A673 (cell line): ENCODE measurements around the gene GABRA6.

Experiments
- EZH2 ChIP-seq: fragments of 200-600 bp; sonication (generic); IDR thresholded peaks from 2 replicates; pipeline ENCODE4 v1.6.1; 2017; ENCODE audit warnings: borderline replicate concordance, low read depth, mild to moderate bottlenecking, mixed read lengths, antibody characterized with exemption, low read length; ENCODE audit not compliant: poor library complexity, severe bottlenecking
- TF ChIP-seq, protein P1 (sequence below): fragments of 300-800, 200-600 bp; sonication (generic); conservative IDR thresholded peaks from 2 replicates; pipeline ENCODE4 v1.5.1; 2017; ENCODE audit warnings: low read depth, mild to moderate bottlenecking, antibody characterized with exemption, low read length, moderate library complexity, mixed read lengths

- TF ChIP-seq, protein P1, sequence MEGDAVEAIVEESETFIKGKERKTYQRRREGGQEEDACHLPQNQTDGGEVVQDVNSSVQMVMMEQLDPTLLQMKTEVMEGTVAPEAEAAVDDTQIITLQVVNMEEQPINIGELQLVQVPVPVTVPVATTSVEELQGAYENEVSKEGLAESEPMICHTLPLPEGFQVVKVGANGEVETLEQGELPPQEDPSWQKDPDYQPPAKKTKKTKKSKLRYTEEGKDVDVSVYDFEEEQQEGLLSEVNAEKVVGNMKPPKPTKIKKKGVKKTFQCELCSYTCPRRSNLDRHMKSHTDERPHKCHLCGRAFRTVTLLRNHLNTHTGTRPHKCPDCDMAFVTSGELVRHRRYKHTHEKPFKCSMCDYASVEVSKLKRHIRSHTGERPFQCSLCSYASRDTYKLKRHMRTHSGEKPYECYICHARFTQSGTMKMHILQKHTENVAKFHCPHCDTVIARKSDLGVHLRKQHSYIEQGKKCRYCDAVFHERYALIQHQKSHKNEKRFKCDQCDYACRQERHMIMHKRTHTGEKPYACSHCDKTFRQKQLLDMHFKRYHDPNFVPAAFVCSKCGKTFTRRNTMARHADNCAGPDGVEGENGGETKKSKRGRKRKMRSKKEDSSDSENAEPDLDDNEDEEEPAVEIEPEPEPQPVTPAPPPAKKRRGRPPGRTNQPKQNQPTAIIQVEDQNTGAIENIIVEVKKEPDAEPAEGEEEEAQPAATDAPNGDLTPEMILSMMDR, result no peak
- TF ChIP-seq EZH2, result no peak
Measured at GRCh38 chr5:161713042-161713441, 27.5 kb downstream of the GABRA6 start.
